Liver (tissue), 9 donors: ENCODE data around the gene OR51E2. TPM values are rescaled to one million over a fixed set of nuclear protein-coding genes. Genes with fewer than 3 reads are reported as not detected.

ENCODE experiments used
- DNase-seq: peaks from one replicate; pipeline ENCODE4 v3.0.0-alpha.2; 2017; ENCODE audit warnings: low spot score
- H3K27ac ChIP-seq, 2 donors: one replicate each; pipeline ENCODE4 v1.7.0; 2013; ENCODE audit warnings: inconsistent platforms in 2 of 2, low read length in 2 of 2, control low read depth in 1 of 2, low read depth in 1 of 2, mild to moderate bottlenecking in 1 of 2
- H3K27me3 ChIP-seq, 4 donors: one replicate each; pipeline versions ENCODE4 v1.6.1 to v1.7.0; 2013; ENCODE audit warnings: low read length in 3 of 4, inconsistent platforms in 1 of 4, mild to moderate bottlenecking in 1 of 4, moderate library complexity in 1 of 4; ENCODE audit not compliant: control insufficient read depth in 4 of 4, insufficient read depth in 4 of 4
- H3K36me3 ChIP-seq, 4 donors: one replicate each; pipeline versions ENCODE4 v1.6.1 to v1.7.0; 2013; ENCODE audit warnings: low read length in 3 of 4, mild to moderate bottlenecking in 3 of 4, low read depth in 1 of 4, moderate library complexity in 1 of 4; ENCODE audit not compliant: control insufficient read depth in 4 of 4, insufficient read depth in 3 of 4
- H3K4me1 ChIP-seq, 4 donors: one replicate each; pipeline versions ENCODE4 v1.6.1 to v1.7.0; 2013; ENCODE audit warnings: low read length in 3 of 4, mild to moderate bottlenecking in 3 of 4, moderate library complexity in 1 of 4; ENCODE audit not compliant: control insufficient read depth in 4 of 4, insufficient read depth in 4 of 4
- H3K4me3 ChIP-seq, 3 donors: one replicate each; pipeline versions ENCODE4 v1.6.1 to v1.7.0; 2013; ENCODE audit warnings: low read length in 3 of 3, control low read depth in 1 of 3, low read depth in 1 of 3, mild to moderate bottlenecking in 1 of 3
- H3K9ac ChIP-seq, 2 donors: one replicate each; pipeline ENCODE4 v1.7.0; 2013; ENCODE audit warnings: low read length in 2 of 2, mild to moderate bottlenecking in 2 of 2, moderate library complexity in 2 of 2, control low read depth in 1 of 2, low read depth in 1 of 2
- H3K9me3 ChIP-seq, 4 donors: one replicate each; pipeline versions ENCODE4 v1.6.1 to v1.7.0; 2013; ENCODE audit warnings: low read length in 3 of 4; ENCODE audit not compliant: control insufficient read depth in 4 of 4
- ATF3 ChIP-seq: IDR thresholded peaks from 2 replicates; pipeline ENCODE4 v1.6.1; 2016; ENCODE audit warnings: antibody characterized with exemption
- CTCF ChIP-seq: fragments of 150-350 bp; IDR thresholded peaks from 2 replicates; pipeline ENCODE4 v1.5.1; 2017; ENCODE audit warnings: improper control_type of control experiment, low read depth, low read length; ENCODE audit not compliant: missing input control
- EGR1 ChIP-seq, 2 donors: IDR thresholded peaks; 2 replicates each; pipeline ENCODE4 v1.6.1; 2016 to 2018; ENCODE audit warnings: antibody characterized with exemption in 2 of 2, low read depth in 2 of 2
- FOXA1 ChIP-seq: IDR thresholded peaks from 2 replicates; pipeline ENCODE4 v1.6.1; 2016; ENCODE audit warnings: antibody characterized with exemption
- FOXA2 ChIP-seq: IDR thresholded peaks from 2 replicates; pipeline ENCODE4 v1.6.1; 2016; ENCODE audit warnings: antibody characterized with exemption
- GABPA ChIP-seq, 2 donors: IDR thresholded peaks in 1 of 2; conservative IDR thresholded peaks in 1 of 2; 2 replicates each; pipeline ENCODE4 v1.6.1; 2016; ENCODE audit warnings: antibody characterized with exemption in 2 of 2, mild to moderate bottlenecking in 1 of 2, moderate library complexity in 1 of 2
- HNF4A ChIP-seq, 2 donors: conservative IDR thresholded peaks; 2 replicates each; pipeline ENCODE4 v1.6.1; 2016; ENCODE audit warnings: antibody characterized with exemption in 2 of 2, mild to moderate bottlenecking in 2 of 2
- HNF4G ChIP-seq: IDR thresholded peaks from 2 replicates; pipeline ENCODE4 v1.6.1; 2016; ENCODE audit warnings: antibody characterized with exemption
- JUND ChIP-seq, 2 donors: IDR thresholded peaks; 2 replicates each; pipeline ENCODE4 v1.6.1; 2016; ENCODE audit warnings: antibody characterized with exemption in 2 of 2
- MAX ChIP-seq: IDR thresholded peaks from 2 replicates; pipeline ENCODE4 v1.6.1; 2016; ENCODE audit warnings: antibody characterized with exemption
- NR2F2 ChIP-seq: IDR thresholded peaks from 2 replicates; pipeline ENCODE4 v1.6.1; 2016; ENCODE audit warnings: antibody characterized with exemption
- RAD21 ChIP-seq, 2 donors: IDR thresholded peaks; 2 replicates each; pipeline ENCODE4 v1.6.1; 2016; ENCODE audit warnings: antibody characterized with exemption in 2 of 2, mild to moderate bottlenecking in 2 of 2
- SP1 ChIP-seq: IDR thresholded peaks from 2 replicates; pipeline ENCODE4 v1.6.1; 2018; ENCODE audit warnings: antibody characterized with exemption, mild to moderate bottlenecking
- TAF1 ChIP-seq: conservative IDR thresholded peaks from 2 replicates; pipeline ENCODE4 v1.6.1; 2016; ENCODE audit warnings: antibody characterized with exemption, mild to moderate bottlenecking
- WGBS: extraction: QIAGEN DNeasy Blood & Tissue Kit; methylation state at CpG from one replicate; pipeline ENCODE4 v1.1.7; 2013; 5-methylcytosine and 5-hydroxymethylcytosine counted together
- polyA plus RNA-seq, 2 donors: library from polyadenylated mRNA; stranded (reverse) in 1 of 2; unstranded in 1 of 2; fragments of 200-250 nt in 1 of 2; fragments of >200 nt in 1 of 2; fragmentation: Nextera tagmentation in 1 of 2; extraction: Ambion mirVana in 1 of 2; gene quantifications; one replicate each; pipeline versions ENCODE4 v1.2.1 to v1.2.3, GENCODE V29; 2013 to 2015
- total RNA-seq, 2 donors: library from RNA; depleted of rRNA; stranded (reverse); fragments of >200 nt; gene quantifications; one replicate each; pipeline ENCODE4 v1.2.3, GENCODE V29; 2014
- TF ChIP-seq, protein P1 (sequence below): IDR thresholded peaks from 2 replicates; pipeline ENCODE4 v1.6.1; 2016; ENCODE audit warnings: antibody characterized with exemption
- TF ChIP-seq, protein P2 (sequence below): IDR thresholded peaks from 2 replicates; pipeline ENCODE4 v1.6.1; 2016; ENCODE audit warnings: antibody characterized with exemption, mild to moderate bottlenecking
- donor health status: healthy.
- donor health status: healthy.
- donor health status: healthy.
- donor health status: healthy.
- donor health status: healthy.

OR51E2 gene
- total and polyA plus RNA-seq, 4 donors = not detected

DNA sequence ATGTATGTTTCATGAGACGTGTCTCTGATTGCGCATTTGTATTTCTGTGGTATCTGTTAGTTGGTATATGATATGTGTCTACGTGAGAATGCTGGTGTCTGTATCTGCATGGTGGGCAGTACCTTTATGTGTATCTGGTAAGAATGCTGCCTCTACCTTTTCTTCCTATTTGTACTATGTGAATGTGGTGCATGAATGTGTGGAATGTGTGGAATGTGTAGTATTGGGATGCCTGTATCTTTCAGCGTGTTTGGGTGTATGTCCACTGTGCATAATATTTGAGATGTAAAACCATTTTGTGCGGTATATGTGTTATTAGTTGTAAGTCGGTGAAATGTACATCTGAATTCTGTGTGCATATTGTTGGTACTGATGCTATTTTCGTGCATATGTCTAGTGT lies 56.2 kb downstream of the OR51E2 start:
- Histone ChIP-seq H3K36me3 (no peaks in the 10 kb centered on the region), H3K27ac (no peak overlapping the region), H3K9ac (no peak overlapping the region), H3K4me3 (no peak overlapping the region), H3K27me3 (peaks cover 0 to 6% (median 0%) of the 10 kb centered on the region in 4 donors), H3K4me1 (peaks cover 0 to 3% (median 2%) of the 10 kb centered on the region in 4 donors), H3K9me3 (no peaks in the 10 kb centered on the region)
- 80% methylated on average over 7 of the region's 7 CpGs for WGBS
- TF ChIP-seq EGR1 (IDR thresholded peaks at IDR 0.05; ENCODE audit: low read depth in 2 of 2) = no peak
- TF ChIP-seq MAX = no peak
- TF ChIP-seq HNF4G = no peak
- no peak for TF ChIP-seq GABPA (IDR thresholded peaks at IDR 0.05 in 1 of 2, conservative IDR thresholded peaks at IDR 0.05 in 1 of 2)
- no peak for TF ChIP-seq SP1
- TF ChIP-seq, protein P1, sequence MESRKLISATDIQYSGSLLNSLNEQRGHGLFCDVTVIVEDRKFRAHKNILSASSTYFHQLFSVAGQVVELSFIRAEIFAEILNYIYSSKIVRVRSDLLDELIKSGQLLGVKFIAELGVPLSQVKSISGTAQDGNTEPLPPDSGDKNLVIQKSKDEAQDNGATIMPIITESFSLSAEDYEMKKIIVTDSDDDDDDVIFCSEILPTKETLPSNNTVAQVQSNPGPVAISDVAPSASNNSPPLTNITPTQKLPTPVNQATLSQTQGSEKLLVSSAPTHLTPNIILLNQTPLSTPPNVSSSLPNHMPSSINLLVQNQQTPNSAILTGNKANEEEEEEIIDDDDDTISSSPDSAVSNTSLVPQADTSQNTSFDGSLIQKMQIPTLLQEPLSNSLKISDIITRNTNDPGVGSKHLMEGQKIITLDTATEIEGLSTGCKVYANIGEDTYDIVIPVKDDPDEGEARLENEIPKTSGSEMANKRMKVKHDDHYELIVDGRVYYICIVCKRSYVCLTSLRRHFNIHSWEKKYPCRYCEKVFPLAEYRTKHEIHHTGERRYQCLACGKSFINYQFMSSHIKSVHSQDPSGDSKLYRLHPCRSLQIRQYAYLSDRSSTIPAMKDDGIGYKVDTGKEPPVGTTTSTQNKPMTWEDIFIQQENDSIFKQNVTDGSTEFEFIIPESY = no peak
- TF ChIP-seq HNF4A (conservative IDR thresholded peaks at IDR 0.05) = no peak
- no peak for TF ChIP-seq ATF3
- TF ChIP-seq RAD21 (IDR thresholded peaks at IDR 0.05) = no peak
- DNase-seq = no peak

- 86% methylated on average over 6 of the region's 6 CpGs for WGBS
- DNase-seq = no peak
These were observed 57.7 kb downstream of the OR51E2 start for GRCh38 chr11:4639931-4640330.

DNA sequence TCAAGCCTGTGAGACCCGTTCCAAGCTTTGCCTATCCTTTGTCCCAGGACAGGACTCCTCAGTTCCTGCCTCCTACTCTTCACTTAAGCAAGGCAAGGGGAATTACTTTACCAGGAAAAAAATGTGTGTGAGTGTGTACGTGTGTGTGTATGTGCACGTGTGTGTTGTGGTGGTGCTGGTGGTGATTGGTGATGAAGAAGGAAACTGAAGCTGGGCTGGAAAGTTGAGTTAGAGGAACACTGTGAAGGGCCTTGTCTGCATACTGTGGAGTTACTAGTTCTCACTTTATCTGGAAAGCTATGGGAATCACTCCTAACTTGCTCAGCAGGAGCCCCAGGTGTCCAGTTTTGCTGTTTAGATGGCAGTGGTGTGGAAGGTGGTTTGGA lies 60.0 kb downstream of the OR51E2 start:
- Histone ChIP-seq H3K27ac (no peak overlapping the region), H3K36me3 (no peaks in the 10 kb centered on the region), H3K4me1 (peaks cover 0 to 3% (median 2%) of the 10 kb centered on the region in 4 donors), H3K4me3 (no peak overlapping the region), H3K9ac (no peak overlapping the region), H3K9me3 (no peaks in the 10 kb centered on the region), H3K27me3 (peaks cover 0 to 12% (median 0%) of the 10 kb centered on the region in 4 donors)
- no peak for DNase-seq
- WGBS = 88% methylated on average over 3 of the region's 3 CpGs
- TF ChIP-seq HNF4A (conservative IDR thresholded peaks at IDR 0.05) = no peak
- no peak for TF ChIP-seq JUND (IDR thresholded peaks at IDR 0.05)
- no peak for TF ChIP-seq FOXA1
- no peak for TF ChIP-seq HNF4G
- TF ChIP-seq ATF3 = no peak
- TF ChIP-seq, protein P1 = no peak
- no peak for TF ChIP-seq GABPA (IDR thresholded peaks at IDR 0.05 in 1 of 2, conservative IDR thresholded peaks at IDR 0.05 in 1 of 2)
- no peak for TF ChIP-seq CTCF
- TF ChIP-seq TAF1 = no peak
- TF ChIP-seq RAD21 (IDR thresholded peaks at IDR 0.05) = no peak
- TF ChIP-seq NR2F2 = no peak
- no peak for TF ChIP-seq EGR1 (IDR thresholded peaks at IDR 0.05; ENCODE audit: low read depth in 2 of 2)
- TF ChIP-seq, protein P2, sequence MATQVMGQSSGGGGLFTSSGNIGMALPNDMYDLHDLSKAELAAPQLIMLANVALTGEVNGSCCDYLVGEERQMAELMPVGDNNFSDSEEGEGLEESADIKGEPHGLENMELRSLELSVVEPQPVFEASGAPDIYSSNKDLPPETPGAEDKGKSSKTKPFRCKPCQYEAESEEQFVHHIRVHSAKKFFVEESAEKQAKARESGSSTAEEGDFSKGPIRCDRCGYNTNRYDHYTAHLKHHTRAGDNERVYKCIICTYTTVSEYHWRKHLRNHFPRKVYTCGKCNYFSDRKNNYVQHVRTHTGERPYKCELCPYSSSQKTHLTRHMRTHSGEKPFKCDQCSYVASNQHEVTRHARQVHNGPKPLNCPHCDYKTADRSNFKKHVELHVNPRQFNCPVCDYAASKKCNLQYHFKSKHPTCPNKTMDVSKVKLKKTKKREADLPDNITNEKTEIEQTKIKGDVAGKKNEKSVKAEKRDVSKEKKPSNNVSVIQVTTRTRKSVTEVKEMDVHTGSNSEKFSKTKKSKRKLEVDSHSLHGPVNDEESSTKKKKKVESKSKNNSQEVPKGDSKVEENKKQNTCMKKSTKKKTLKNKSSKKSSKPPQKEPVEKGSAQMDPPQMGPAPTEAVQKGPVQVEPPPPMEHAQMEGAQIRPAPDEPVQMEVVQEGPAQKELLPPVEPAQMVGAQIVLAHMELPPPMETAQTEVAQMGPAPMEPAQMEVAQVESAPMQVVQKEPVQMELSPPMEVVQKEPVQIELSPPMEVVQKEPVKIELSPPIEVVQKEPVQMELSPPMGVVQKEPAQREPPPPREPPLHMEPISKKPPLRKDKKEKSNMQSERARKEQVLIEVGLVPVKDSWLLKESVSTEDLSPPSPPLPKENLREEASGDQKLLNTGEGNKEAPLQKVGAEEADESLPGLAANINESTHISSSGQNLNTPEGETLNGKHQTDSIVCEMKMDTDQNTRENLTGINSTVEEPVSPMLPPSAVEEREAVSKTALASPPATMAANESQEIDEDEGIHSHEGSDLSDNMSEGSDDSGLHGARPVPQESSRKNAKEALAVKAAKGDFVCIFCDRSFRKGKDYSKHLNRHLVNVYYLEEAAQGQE = no peak
- no peak for TF ChIP-seq MAX
- no peak for TF ChIP-seq SP1
- no peak for TF ChIP-seq FOXA2

More at GRCh38 chr11:4639931-4640330, 57.7 kb downstream of the OR51E2 start:
- H3K4me1 ChIP-seq = peaks cover 0 to 3% (median 2%) of the 10 kb centered on the region in 4 donors
- TF ChIP-seq FOXA2 = no peak
- H3K36me3 ChIP-seq = no peaks in the 10 kb centered on the region
- no peaks in the 10 kb centered on the region for H3K9me3 ChIP-seq
- peaks cover 0 to 10% (median 0%) of the 10 kb centered on the region in 4 donors for H3K27me3 ChIP-seq
- no peak overlapping the region for H3K27ac ChIP-seq
- no peak overlapping the region for H3K9ac ChIP-seq
- no peak overlapping the region for H3K4me3 ChIP-seq
